GM23338 (cell line): ENCODE results near the gene SLC66A3. TPM values are rescaled to one million over a fixed set of nuclear protein-coding genes. Genes with fewer than 3 reads are reported as not detected.

Experiments
- ATAC-seq: fragments of 200-7000 bp; cut with Tn5 transposase; 3 replicates; pipeline ENCODE4 v1.9.1; 2020
- DNase-seq: peaks from one replicate; pipeline ENCODE4 v3.0.0-alpha.2; 2015; ENCODE audit warnings: low spot score
- H2AFZ ChIP-seq: fragments of 200-600 bp; sonication (generic); 2 replicates; pipeline ENCODE4 v1.8.0; 2016; ENCODE audit warnings: antibody characterized with exemption, mild to moderate bottlenecking, moderate library complexity
- H3F3A ChIP-seq: fragments of 200-600 bp; sonication (generic); replicated peaks from 2 replicates; pipeline ENCODE4 v1.8.0; 2017; ENCODE audit warnings: antibody characterized with exemption, mixed run types, low read depth
- H3K27ac ChIP-seq: fragments of 200-600 bp; sonication (generic); 2 replicates; pipeline ENCODE4 v1.6.1; 2016; ENCODE audit warnings: low read depth
- H3K27me3 ChIP-seq: fragments of 200-600 bp; sonication (generic); 2 replicates; pipeline ENCODE4 v1.8.0; 2016; ENCODE audit warnings: mild to moderate bottlenecking, mixed run types, moderate library complexity; ENCODE audit not compliant: insufficient read depth
- H3K36me3 ChIP-seq: fragments of 200-600 bp; sonication (generic); 2 replicates; pipeline ENCODE4 v1.8.0; 2016; ENCODE audit warnings: mild to moderate bottlenecking; ENCODE audit not compliant: insufficient read depth
- H3K4me1 ChIP-seq: fragments of 200-600 bp; sonication (generic); 2 replicates; pipeline ENCODE4 v1.8.0; 2016; ENCODE audit warnings: mild to moderate bottlenecking, moderate library complexity; ENCODE audit not compliant: insufficient read depth
- H3K4me2 ChIP-seq: fragments of 200-600 bp; sonication (generic); 2 replicates; pipeline ENCODE4 v1.7.1; 2017; ENCODE audit warnings: mixed run types
- H3K4me3 ChIP-seq: fragments of 200-600 bp; sonication (generic); 2 replicates; pipeline ENCODE4 v1.6.1; 2016; ENCODE audit warnings: mixed run types
- H3K79me2 ChIP-seq: fragments of 200-600 bp; sonication (generic); replicated peaks from 2 replicates; pipeline ENCODE4 v1.8.0; 2017; ENCODE audit warnings: mild to moderate bottlenecking; ENCODE audit not compliant: insufficient read depth
- H3K9me2 ChIP-seq: fragments of 200-600 bp; sonication (generic); 2 replicates; pipeline ENCODE4 v1.8.0; 2017; ENCODE audit not compliant: insufficient read depth
- H4K20me1 ChIP-seq: fragments of 200-600 bp; sonication (generic); replicated peaks from 2 replicates; pipeline ENCODE4 v1.8.0; 2017; ENCODE audit warnings: mild to moderate bottlenecking; ENCODE audit not compliant: insufficient read depth
- H3K27ac Mint-ChIP-seq: 2 replicates; pipeline ENCODE4 v1.8.0; 2020; ENCODE audit warnings: inconsistent platforms, mild to moderate bottlenecking, moderate library complexity, mixed read lengths
- H3K27me3 Mint-ChIP-seq: 3 replicates; pipeline ENCODE4 v1.8.0; 2022; ENCODE audit warnings: low read depth, mild to moderate bottlenecking, moderate library complexity, mixed read lengths, inconsistent platforms; ENCODE audit not compliant: insufficient read depth, poor library complexity
- H3K36me3 Mint-ChIP-seq: 3 replicates; pipeline ENCODE4 v1.8.0; 2021; ENCODE audit warnings: low read depth, mild to moderate bottlenecking, inconsistent platforms, moderate library complexity, mixed read lengths
- H3K4me1 Mint-ChIP-seq: 3 replicates; pipeline ENCODE4 v1.8.0; 2020; ENCODE audit warnings: mild to moderate bottlenecking, inconsistent platforms, mixed read lengths
- H3K4me3 Mint-ChIP-seq: 3 replicates; pipeline ENCODE4 v1.8.0; 2021; ENCODE audit warnings: moderate library complexity, mild to moderate bottlenecking, inconsistent platforms, mixed read lengths
- H3K9me3 Mint-ChIP-seq: 3 replicates; pipeline ENCODE4 v1.8.0; 2020; ENCODE audit warnings: moderate library complexity, mild to moderate bottlenecking, inconsistent platforms, mixed read lengths
- CREB1 ChIP-seq: fragments of 250-450 bp; sonication (Bioruptor Pico); IDR thresholded peaks from 2 replicates; pipeline ENCODE4 v1.5.0; 2020; ENCODE audit warnings: low read depth, mild to moderate bottlenecking, moderate library complexity
- ETS1 ChIP-seq: IDR thresholded peaks from 2 replicates; pipeline ENCODE4 v1.6.1; 2016; ENCODE audit warnings: antibody characterized with exemption
- EZH2 ChIP-seq: fragments of 200-600 bp; sonication (generic); IDR thresholded peaks from one replicate; pipeline ENCODE4 v1.8.0; 2017; ENCODE audit warnings: antibody characterized with exemption, mild to moderate bottlenecking, low read depth; ENCODE audit not compliant: unreplicated experiment
- JUNB ChIP-seq: IDR thresholded peaks from one replicate; pipeline ENCODE4 v1.6.1; 2016; ENCODE audit warnings: antibody characterized with exemption; ENCODE audit not compliant: unreplicated experiment
- NANOG ChIP-seq: IDR thresholded peaks from 2 replicates; pipeline ENCODE4 v1.6.1; 2016; ENCODE audit warnings: antibody characterized with exemption, borderline replicate concordance
- POLR2AphosphoS5 ChIP-seq: IDR thresholded peaks from 2 replicates; pipeline ENCODE4 v1.6.1; 2016; ENCODE audit warnings: antibody characterized with exemption, low read depth
- STAT1 ChIP-seq: IDR thresholded peaks from one replicate; pipeline ENCODE4 v1.6.1; 2016; ENCODE audit warnings: antibody characterized with exemption; ENCODE audit not compliant: unreplicated experiment
- ZNF114 ChIP-seq: fragments of 250-450 bp; sonication (Bioruptor Pico); IDR thresholded peaks from 2 replicates; pipeline ENCODE4 v1.5.0; 2020; ENCODE audit warnings: mild to moderate bottlenecking, moderate library complexity
- ZNF331 ChIP-seq: fragments of 250-450 bp; sonication (Bioruptor Pico); IDR thresholded peaks from 2 replicates; pipeline ENCODE4 v1.5.0; 2020; ENCODE audit warnings: low read depth, mild to moderate bottlenecking, moderate library complexity
- polyA plus RNA-seq: library from polyadenylated mRNA; unstranded; fragments of >200 nt; fragmentation: Nextera tagmentation; extraction: Ambion mirVana; gene quantifications from 2 replicates; pipeline ENCODE4 v1.2.1, GENCODE V29; 2016
- total RNA-seq: library from RNA; depleted of rRNA; stranded (reverse); fragments of >200 nt; shearing (Covaris generic); gene quantifications from 2 replicates; pipeline ENCODE4 v1.2.3, GENCODE V29; 2014
- TF ChIP-seq, protein P1 (sequence below): IDR thresholded peaks from one replicate; pipeline ENCODE4 v1.6.1; 2018; ENCODE audit warnings: antibody characterized with exemption; ENCODE audit not compliant: unreplicated experiment
- TF ChIP-seq, protein P2 (sequence below), 2 experiments: fragments of 200-600 bp in 1 of 2; sonication (generic) in 1 of 2; conservative IDR thresholded peaks; 2 replicates each; pipeline versions ENCODE4 v1.5.1 to v1.6.1; 2016 to 2017; ENCODE audit warnings: antibody characterized with exemption in 2 of 2, low read depth in 2 of 2, mild to moderate bottlenecking in 2 of 2, moderate library complexity in 1 of 2

SLC66A3 gene
- total and polyA plus RNA-seq, 2 experiments from 2014 or later: 13.7 to 18.4 TPM

DNA sequence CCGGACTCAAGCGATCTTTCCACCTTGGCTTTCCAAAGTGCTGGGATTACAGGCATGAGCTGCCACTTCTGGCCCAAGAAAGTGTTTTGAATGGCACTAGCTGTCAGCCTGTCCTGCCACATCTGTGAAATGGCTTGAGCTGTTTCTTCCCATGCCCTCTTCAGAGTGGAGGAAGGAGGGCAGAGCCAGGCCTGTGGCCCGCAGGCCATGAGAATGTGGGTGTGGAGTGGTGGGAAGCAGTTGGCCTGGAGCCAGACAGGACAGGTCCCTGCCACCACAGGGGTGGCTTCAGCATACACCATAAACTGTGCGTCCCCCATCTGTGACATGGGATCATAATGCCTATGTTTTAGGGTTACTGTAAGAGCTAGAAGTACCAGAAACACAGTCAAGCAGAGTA lies 6.5 kb downstream of the SLC66A3 start:
- Mint-ChIP-seq H3K9me3 (0 out of 3 replicates have a peak, but pooled peaks cover 4% of the 10 kb centered on the region), H3K27ac (no peak overlapping the region), H3K4me1 (no peaks in the 10 kb centered on the region; the same call in 2 of the 3 replicates), H3K36me3 (no peaks in the 10 kb centered on the region), H3K4me3 (no peak overlapping the region), H3K27me3 (peaks cover 8% of the 10 kb centered on the region)
- H3K4me3 ChIP-seq: no peak overlapping the region
- no peaks in the 10 kb centered on the region for H3F3A ChIP-seq
- H3K4me1 ChIP-seq: no peaks in the 10 kb centered on the region
- DNase-seq (no peak), ATAC-seq (no peak)
- H3K4me2 ChIP-seq: no peak overlapping the region
- H3K79me2 ChIP-seq: no peaks in the 10 kb centered on the region
- no peaks in the 10 kb centered on the region for H3K27me3 ChIP-seq
- H3K9me2 ChIP-seq: no peaks in the 10 kb centered on the region
- no peak overlapping the region for H2AFZ ChIP-seq
- no peak overlapping the region for H3K27ac ChIP-seq
- TF ChIP-seq, protein P1, sequence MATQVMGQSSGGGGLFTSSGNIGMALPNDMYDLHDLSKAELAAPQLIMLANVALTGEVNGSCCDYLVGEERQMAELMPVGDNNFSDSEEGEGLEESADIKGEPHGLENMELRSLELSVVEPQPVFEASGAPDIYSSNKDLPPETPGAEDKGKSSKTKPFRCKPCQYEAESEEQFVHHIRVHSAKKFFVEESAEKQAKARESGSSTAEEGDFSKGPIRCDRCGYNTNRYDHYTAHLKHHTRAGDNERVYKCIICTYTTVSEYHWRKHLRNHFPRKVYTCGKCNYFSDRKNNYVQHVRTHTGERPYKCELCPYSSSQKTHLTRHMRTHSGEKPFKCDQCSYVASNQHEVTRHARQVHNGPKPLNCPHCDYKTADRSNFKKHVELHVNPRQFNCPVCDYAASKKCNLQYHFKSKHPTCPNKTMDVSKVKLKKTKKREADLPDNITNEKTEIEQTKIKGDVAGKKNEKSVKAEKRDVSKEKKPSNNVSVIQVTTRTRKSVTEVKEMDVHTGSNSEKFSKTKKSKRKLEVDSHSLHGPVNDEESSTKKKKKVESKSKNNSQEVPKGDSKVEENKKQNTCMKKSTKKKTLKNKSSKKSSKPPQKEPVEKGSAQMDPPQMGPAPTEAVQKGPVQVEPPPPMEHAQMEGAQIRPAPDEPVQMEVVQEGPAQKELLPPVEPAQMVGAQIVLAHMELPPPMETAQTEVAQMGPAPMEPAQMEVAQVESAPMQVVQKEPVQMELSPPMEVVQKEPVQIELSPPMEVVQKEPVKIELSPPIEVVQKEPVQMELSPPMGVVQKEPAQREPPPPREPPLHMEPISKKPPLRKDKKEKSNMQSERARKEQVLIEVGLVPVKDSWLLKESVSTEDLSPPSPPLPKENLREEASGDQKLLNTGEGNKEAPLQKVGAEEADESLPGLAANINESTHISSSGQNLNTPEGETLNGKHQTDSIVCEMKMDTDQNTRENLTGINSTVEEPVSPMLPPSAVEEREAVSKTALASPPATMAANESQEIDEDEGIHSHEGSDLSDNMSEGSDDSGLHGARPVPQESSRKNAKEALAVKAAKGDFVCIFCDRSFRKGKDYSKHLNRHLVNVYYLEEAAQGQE: no peak
- TF ChIP-seq ZNF331 (CRISPR knock-in tag): no peak
- no peak for TF ChIP-seq ETS1
- no peaks in the 10 kb centered on the region for H3K36me3 ChIP-seq
- H4K20me1 ChIP-seq: no peaks in the 10 kb centered on the region

DNA sequence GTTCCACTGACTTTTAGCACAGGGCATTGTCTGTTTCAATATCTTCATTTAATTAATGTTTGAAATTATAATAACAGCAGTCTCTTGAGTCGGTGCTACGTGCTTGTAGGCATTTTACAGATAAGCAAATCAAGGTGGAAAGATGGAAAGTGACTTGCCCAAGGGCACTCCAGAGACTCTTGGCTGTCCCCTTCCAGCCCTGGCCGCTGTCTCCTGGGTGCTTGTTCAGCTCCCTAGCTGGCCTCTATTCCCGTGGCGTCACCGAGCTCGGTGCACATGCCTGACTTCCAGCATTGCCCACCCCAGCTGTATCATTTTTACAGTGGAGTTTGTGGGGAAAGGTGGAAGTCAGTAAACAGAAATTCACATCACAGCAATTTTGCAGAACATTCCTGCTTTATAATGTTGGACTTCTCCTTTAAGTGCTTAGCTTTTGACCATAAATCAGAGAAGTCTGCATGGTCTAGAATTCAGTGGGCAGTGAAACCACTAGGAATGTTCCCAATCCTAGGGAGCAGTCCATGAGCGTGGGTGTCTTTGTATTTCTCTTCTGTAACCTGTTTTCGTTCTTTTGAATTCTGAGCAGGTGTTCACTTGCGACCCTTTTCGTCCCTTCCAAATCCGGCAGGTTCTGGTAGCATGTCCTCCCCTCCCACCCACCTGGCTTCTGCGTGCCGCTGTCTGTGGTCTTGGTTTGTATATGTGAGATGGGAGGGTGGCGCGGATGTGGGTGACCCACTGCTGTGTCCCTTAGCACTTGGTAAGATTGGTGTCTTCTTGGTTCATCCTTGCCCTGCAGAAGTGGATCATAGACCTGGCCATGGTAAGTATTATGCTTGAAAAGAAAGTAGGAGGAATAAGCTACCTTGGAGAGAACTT lies 8.4 kb downstream of the SLC66A3 start:
- peaks cover 5% of the 10 kb centered on the region for H3K27me3 Mint-ChIP-seq
- Histone ChIP-seq H3K36me3 (no peaks in the 10 kb centered on the region), H3K27ac (no peak overlapping the region), H3K4me2 (no peak overlapping the region), H3K9me2 (no peaks in the 10 kb centered on the region), H2AFZ (no peak overlapping the region), H3K79me2 (no peaks in the 10 kb centered on the region), H3K4me1 (no peaks in the 10 kb centered on the region), H3F3A (no peaks in the 10 kb centered on the region), H3K4me3 (no peak overlapping the region), H3K27me3 (no peaks in the 10 kb centered on the region), H4K20me1 (no peaks in the 10 kb centered on the region)
- DNase-seq: no peak
- no peak for ATAC-seq
- H3K36me3 Mint-ChIP-seq: no peaks in the 10 kb centered on the region
- no peak overlapping the region for H3K4me3 Mint-ChIP-seq
- H3K4me1 Mint-ChIP-seq: peaks cover 3% of the 10 kb centered on the region; the same call in 2 of the 3 replicates
- 0 out of 3 replicates have a peak, but pooled peaks cover 4% of the 10 kb centered on the region for H3K9me3 Mint-ChIP-seq
- H3K27ac Mint-ChIP-seq: no peak overlapping the region
- no peak for TF ChIP-seq NANOG
- TF ChIP-seq ETS1: no peak
- TF ChIP-seq, protein P2, sequence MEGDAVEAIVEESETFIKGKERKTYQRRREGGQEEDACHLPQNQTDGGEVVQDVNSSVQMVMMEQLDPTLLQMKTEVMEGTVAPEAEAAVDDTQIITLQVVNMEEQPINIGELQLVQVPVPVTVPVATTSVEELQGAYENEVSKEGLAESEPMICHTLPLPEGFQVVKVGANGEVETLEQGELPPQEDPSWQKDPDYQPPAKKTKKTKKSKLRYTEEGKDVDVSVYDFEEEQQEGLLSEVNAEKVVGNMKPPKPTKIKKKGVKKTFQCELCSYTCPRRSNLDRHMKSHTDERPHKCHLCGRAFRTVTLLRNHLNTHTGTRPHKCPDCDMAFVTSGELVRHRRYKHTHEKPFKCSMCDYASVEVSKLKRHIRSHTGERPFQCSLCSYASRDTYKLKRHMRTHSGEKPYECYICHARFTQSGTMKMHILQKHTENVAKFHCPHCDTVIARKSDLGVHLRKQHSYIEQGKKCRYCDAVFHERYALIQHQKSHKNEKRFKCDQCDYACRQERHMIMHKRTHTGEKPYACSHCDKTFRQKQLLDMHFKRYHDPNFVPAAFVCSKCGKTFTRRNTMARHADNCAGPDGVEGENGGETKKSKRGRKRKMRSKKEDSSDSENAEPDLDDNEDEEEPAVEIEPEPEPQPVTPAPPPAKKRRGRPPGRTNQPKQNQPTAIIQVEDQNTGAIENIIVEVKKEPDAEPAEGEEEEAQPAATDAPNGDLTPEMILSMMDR (conservative IDR thresholded peaks at IDR 0.05; ENCODE audit: low read depth in 2 of 2): no peak
- TF ChIP-seq JUNB: no peak
- TF ChIP-seq, protein P1: no peak
- TF ChIP-seq ZNF331 (CRISPR knock-in tag): no peak
- TF ChIP-seq CREB1 (CRISPR knock-in tag): no peak
- no peak for TF ChIP-seq STAT1
- no peak for TF ChIP-seq EZH2
- no peak for TF ChIP-seq ZNF114
- no peak for TF ChIP-seq POLR2AphosphoS5
